ENCODE measurements around the gene MBNL2. TPM values are rescaled to one million over a fixed set of nuclear protein-coding genes. Genes with fewer than 3 reads are reported as not detected.

MBNL2 gene
- total RNA-seq, 1 donor from 2014 or later, result 12.4 TPM

DNA sequence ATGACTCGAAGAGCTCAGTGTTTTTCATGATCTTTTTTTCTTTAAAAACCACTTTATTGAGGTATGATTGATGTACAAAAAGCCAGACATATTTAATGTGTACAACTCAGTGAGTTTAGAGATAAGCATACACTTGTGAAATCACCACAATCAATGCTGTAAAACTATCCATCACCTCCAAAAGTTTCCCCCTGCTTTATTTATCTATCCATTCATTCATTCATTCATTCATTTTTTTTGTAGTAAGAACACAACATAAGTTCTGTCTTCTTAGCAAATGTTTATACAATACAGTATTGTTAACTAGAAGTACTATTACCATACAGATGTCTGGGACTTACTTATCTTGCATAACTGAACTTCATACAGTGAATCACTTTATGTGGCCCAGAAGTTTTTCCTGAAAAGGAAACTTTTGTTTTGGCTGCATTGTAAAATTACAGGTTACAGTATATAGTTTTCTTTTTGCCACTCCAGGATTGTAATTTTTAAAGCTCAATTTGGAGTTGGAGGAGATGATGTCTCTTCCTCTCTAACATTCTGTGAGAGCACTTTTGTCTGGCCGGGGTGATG is 218.6 kb downstream of the MBNL2 start:
- Mint-ChIP-seq H3K36me3 (ENCODE audit: unreplicated experiment) (no peaks in the 10 kb centered on the region), H3K4me3 (ENCODE audit: unreplicated experiment) (no peak overlapping the region), H3K27ac (ENCODE audit: unreplicated experiment) (no peak overlapping the region), H3K27me3 (ENCODE audit: unreplicated experiment) (no peaks in the 10 kb centered on the region), H3K4me1 (ENCODE audit: low read depth, unreplicated experiment) (peaks cover 8% of the 10 kb centered on the region), H3K9me3 (ENCODE audit: unreplicated experiment) (no peaks in the 10 kb centered on the region)
- TF ChIP-seq CTCF (IDR thresholded peaks at IDR 0.05; ENCODE audit: partially characterized antibody, unreplicated experiment), result no peak
- no peak for DNase-seq

DNA sequence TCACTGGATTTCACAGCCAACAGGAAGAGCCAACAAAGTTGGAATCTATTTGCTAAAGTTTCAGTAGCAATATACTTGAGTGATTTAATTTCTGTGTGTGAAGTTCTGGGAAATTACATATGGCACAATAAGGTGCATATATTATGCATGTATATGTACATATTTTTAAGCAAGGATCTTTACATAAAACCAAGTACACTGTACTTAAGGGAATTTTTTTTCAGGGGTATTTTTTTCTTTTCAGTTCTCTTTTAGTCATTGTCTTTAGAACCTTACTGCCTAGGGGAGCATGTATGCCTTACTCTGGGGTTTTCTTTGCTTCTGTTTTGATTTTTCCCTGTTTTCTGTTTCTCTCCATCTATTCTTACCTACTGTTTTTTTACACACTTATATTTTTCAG is 219.2 kb downstream of the MBNL2 start:
- H3K27ac Mint-ChIP-seq (ENCODE audit: unreplicated experiment), result no peak overlapping the region
- H3K4me3 Mint-ChIP-seq (ENCODE audit: unreplicated experiment), result no peak overlapping the region
- H3K36me3 Mint-ChIP-seq (ENCODE audit: unreplicated experiment), result no peaks in the 10 kb centered on the region
- TF ChIP-seq CTCF (IDR thresholded peaks at IDR 0.05; ENCODE audit: partially characterized antibody, unreplicated experiment), result no peak
- H3K9me3 Mint-ChIP-seq (ENCODE audit: unreplicated experiment), result no peaks in the 10 kb centered on the region
- DNase-seq, result no peak
- no peaks in the 10 kb centered on the region for H3K27me3 Mint-ChIP-seq (ENCODE audit: unreplicated experiment)
- H3K4me1 Mint-ChIP-seq (ENCODE audit: low read depth, unreplicated experiment), result peaks cover 2% of the 10 kb centered on the region

Other genes with a start within 250 kb of the MBNL2 start
- not detected for gene OXGR1, start 227.9 kb upstream of the MBNL2 start, total RNA-seq (ENCODE audit: unreplicated experiment)
- 51.2 TPM for gene RAP2A, start 211.8 kb downstream of the MBNL2 start, total RNA-seq (ENCODE audit: unreplicated experiment)